ENCODE results near the gene TUBB8. TPM values are rescaled to one million over a fixed set of nuclear protein-coding genes. Genes with fewer than 3 reads are reported as not detected.

Gene TUBB8
- polyA plus RNA-seq, 2 of the 4 experiments (the other 2 are of a cell fraction): 0.16 TPM; not detected in 1

GRCh38 chr10:92153-92552 lies 43.1 kb upstream of the TUBB8 start:
- 40% methylated on average over 3 of the region's 4 CpGs for WGBS (ENCODE audit: missing lambda C conversion rate)
- Histone ChIP-seq H3K4me2 (no peak overlapping the region), H3K4me3 (no peak overlapping the region), H3K4me1 (no peaks in the 10 kb centered on the region), H3K9me3 (peaks cover 24% of the 10 kb centered on the region; the same call in 2 of the 3 replicates), H3K27ac (no peak overlapping the region)
- CTCF ChIA-PET: interaction anchor here (1.3 to 2.0 kb wide), 3 partner anchors 12 to 18 kb away, joined by 4 to 9 read pairs (median 4); no protein-coding TSS in a partner anchor
- FAIRE-seq: no peak
- no peak for DNase-seq (ENCODE audit: low read depth in 1 of 2, low spot score in 1 of 2)
- TF ChIP-seq FOSB (CRISPR knock-in tag; IDR thresholded peaks at IDR 0.05) (no peak), PHF8 (IDR thresholded peaks at IDR 0.05; ENCODE audit: borderline replicate concordance, low read depth) (no peak), FOXS1 (CRISPR knock-in tag; IDR thresholded peaks at IDR 0.05) (no peak), RARB (CRISPR knock-in tag; IDR thresholded peaks at IDR 0.05) (no peak), ZFP36 (IDR thresholded peaks at IDR 0.05; ENCODE audit: borderline replicate concordance, partially characterized antibody) (no peak), ESRRA (IDR thresholded peaks at IDR 0.05; ENCODE audit: borderline replicate concordance, low read length) (no peak), BHLHE40 (IDR thresholded peaks at IDR 0.05; ENCODE audit: low read depth, low read length) (no peak), SREBF2 (IDR thresholded peaks at IDR 0.05) (no peak), CBX2 (IDR thresholded peaks at IDR 0.05; ENCODE audit: borderline replicate concordance, low read depth) (no peak), JUNB (IDR thresholded peaks at IDR 0.05) (no peak), TP53 (CRISPR knock-in tag; IDR thresholded peaks at IDR 0.05) (no peak)
- TF ChIP-seq, protein P1, sequence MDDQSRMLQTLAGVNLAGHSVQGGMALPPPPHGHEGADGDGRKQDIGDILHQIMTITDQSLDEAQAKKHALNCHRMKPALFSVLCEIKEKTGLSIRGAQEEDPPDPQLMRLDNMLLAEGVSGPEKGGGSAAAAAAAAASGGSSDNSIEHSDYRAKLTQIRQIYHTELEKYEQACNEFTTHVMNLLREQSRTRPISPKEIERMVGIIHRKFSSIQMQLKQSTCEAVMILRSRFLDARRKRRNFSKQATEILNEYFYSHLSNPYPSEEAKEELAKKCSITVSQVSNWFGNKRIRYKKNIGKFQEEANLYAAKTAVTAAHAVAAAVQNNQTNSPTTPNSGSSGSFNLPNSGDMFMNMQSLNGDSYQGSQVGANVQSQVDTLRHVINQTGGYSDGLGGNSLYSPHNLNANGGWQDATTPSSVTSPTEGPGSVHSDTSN (IDR thresholded peaks at IDR 0.05): no peak
- TF ChIP-seq, protein P2, sequence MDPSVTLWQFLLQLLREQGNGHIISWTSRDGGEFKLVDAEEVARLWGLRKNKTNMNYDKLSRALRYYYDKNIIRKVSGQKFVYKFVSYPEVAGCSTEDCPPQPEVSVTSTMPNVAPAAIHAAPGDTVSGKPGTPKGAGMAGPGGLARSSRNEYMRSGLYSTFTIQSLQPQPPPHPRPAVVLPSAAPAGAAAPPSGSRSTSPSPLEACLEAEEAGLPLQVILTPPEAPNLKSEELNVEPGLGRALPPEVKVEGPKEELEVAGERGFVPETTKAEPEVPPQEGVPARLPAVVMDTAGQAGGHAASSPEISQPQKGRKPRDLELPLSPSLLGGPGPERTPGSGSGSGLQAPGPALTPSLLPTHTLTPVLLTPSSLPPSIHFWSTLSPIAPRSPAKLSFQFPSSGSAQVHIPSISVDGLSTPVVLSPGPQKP (IDR thresholded peaks at IDR 0.05; ENCODE audit: low read depth, low read length): no peak
- POLR2A ChIA-PET: no interaction called here
- no peak for ATAC-seq

GRCh38 chr10:91313-91712 lies 42.2 kb upstream of the TUBB8 start:
- H3K27ac ChIP-seq: no peak overlapping the region
- 68% methylated on average over 8 of the region's 8 CpGs for WGBS (ENCODE audit: missing lambda C conversion rate)
- ChIA-PET POLR2A (no interaction called here), CTCF (interaction anchor here (1.3 to 2.0 kb wide), 3 partner anchors 11 to 18 kb away, joined by 4 to 9 read pairs (median 4); no protein-coding TSS in a partner anchor)
- ATAC-seq (no peak), FAIRE-seq (no peak), DNase-seq (ENCODE audit: low read depth in 1 of 2, low spot score in 1 of 2) (no peak)
- no peak overlapping the region for H3K4me2 ChIP-seq
- no peaks in the 10 kb centered on the region for H3K4me1 ChIP-seq
- TF ChIP-seq CBX8 (IDR thresholded peaks at IDR 0.05) (no peak), MYC (IDR thresholded peaks at IDR 0.05; ENCODE audit: borderline replicate concordance, low read length) (no peak), HOXA7 (CRISPR knock-in tag; IDR thresholded peaks at IDR 0.05) (no peak), MAZ (IDR thresholded peaks at IDR 0.05; ENCODE audit: borderline replicate concordance, low read depth, low read length) (no peak), RCOR1 (IDR thresholded peaks at IDR 0.05; ENCODE audit: low read depth, low read length) (no peak), BHLHE40 (IDR thresholded peaks at IDR 0.05; ENCODE audit: low read depth, low read length) (no peak)
- TF ChIP-seq, protein P2 (IDR thresholded peaks at IDR 0.05; ENCODE audit: low read depth, low read length): no peak
- peaks cover 18% of the 10 kb centered on the region; the same call in 2 of the 3 replicates for H3K9me3 ChIP-seq
- H3K4me3 ChIP-seq: no peak overlapping the region

GRCh38 chr10:90161-90560 lies 41.1 kb upstream of the TUBB8 start:
- CTCF ChIA-PET: interaction anchor here (2.0 kb wide), 1 partner anchor 13 kb away, joined by 9 read pairs; no protein-coding TSS in a partner anchor
- no peak for ATAC-seq
- H3K27ac ChIP-seq: no peak overlapping the region
- no peak for FAIRE-seq
- no peaks in the 10 kb centered on the region for H3K4me1 ChIP-seq
- no peak overlapping the region for H3K4me2 ChIP-seq
- 80% methylated on average over 1 of the region's 1 CpG for WGBS (ENCODE audit: missing lambda C conversion rate)
- H3K9me3 ChIP-seq: peaks cover 7% of the 10 kb centered on the region; the same call in 1 of the 3 replicates
- POLR2A ChIA-PET: no interaction called here
- no peak overlapping the region for H3K4me3 ChIP-seq
- DNase-seq (ENCODE audit: low read depth in 1 of 2, low spot score in 1 of 2): no peak
- no peak for TF ChIP-seq PHF8 (IDR thresholded peaks at IDR 0.05; ENCODE audit: borderline replicate concordance, low read depth)
- TF ChIP-seq, protein P3, sequence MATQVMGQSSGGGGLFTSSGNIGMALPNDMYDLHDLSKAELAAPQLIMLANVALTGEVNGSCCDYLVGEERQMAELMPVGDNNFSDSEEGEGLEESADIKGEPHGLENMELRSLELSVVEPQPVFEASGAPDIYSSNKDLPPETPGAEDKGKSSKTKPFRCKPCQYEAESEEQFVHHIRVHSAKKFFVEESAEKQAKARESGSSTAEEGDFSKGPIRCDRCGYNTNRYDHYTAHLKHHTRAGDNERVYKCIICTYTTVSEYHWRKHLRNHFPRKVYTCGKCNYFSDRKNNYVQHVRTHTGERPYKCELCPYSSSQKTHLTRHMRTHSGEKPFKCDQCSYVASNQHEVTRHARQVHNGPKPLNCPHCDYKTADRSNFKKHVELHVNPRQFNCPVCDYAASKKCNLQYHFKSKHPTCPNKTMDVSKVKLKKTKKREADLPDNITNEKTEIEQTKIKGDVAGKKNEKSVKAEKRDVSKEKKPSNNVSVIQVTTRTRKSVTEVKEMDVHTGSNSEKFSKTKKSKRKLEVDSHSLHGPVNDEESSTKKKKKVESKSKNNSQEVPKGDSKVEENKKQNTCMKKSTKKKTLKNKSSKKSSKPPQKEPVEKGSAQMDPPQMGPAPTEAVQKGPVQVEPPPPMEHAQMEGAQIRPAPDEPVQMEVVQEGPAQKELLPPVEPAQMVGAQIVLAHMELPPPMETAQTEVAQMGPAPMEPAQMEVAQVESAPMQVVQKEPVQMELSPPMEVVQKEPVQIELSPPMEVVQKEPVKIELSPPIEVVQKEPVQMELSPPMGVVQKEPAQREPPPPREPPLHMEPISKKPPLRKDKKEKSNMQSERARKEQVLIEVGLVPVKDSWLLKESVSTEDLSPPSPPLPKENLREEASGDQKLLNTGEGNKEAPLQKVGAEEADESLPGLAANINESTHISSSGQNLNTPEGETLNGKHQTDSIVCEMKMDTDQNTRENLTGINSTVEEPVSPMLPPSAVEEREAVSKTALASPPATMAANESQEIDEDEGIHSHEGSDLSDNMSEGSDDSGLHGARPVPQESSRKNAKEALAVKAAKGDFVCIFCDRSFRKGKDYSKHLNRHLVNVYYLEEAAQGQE (IDR thresholded peaks at IDR 0.05): no peak
- TF ChIP-seq, protein P2 (IDR thresholded peaks at IDR 0.05; ENCODE audit: low read depth, low read length): no peak
- TF ChIP-seq SREBF2 (IDR thresholded peaks at IDR 0.05): no peak
- TF ChIP-seq POLR2A (IDR thresholded peaks at IDR 0.05; ENCODE audit: low read length): no peak
- TF ChIP-seq ZSCAN20 (CRISPR knock-in tag; IDR thresholded peaks at IDR 0.05): no peak
- TF ChIP-seq JUNB (IDR thresholded peaks at IDR 0.05): no peak
- TF ChIP-seq, protein P1 (IDR thresholded peaks at IDR 0.05): no peak
- no peak for TF ChIP-seq TP53 (CRISPR knock-in tag; IDR thresholded peaks at IDR 0.05)
- TF ChIP-seq ESRRA (IDR thresholded peaks at IDR 0.05; ENCODE audit: borderline replicate concordance, low read length): no peak
- TF ChIP-seq RNF2 (IDR thresholded peaks at IDR 0.05; ENCODE audit: borderline replicate concordance, low read depth): no peak
- no peak for TF ChIP-seq GATA3 (IDR thresholded peaks at IDR 0.05; ENCODE audit: borderline replicate concordance)

Data from A549 (cell line).